IPS DF 19.7 (cell line): ENCODE measurements around the gene MAL.

Experiments
- DNase-seq: peaks from one replicate; pipeline ENCODE4 v3.0.0-alpha.2; 2013; ENCODE audit warnings: low read depth, low spot score

Gene MAL

GRCh38 chr2:95061601-95062183, 36.2 kb downstream of the MAL start:
- DNase-seq = no peak

- DNase-seq = no peak
These were observed 37.0 kb downstream of the MAL start for GRCh38 chr2:95062242-95063085.

GRCh38 chr2:95063086-95063958, 37.8 kb downstream of the MAL start:
- no peak for DNase-seq

- DNase-seq = no peak
These were observed 42.7 kb downstream of the MAL start for GRCh38 chr2:95068256-95068655.

GRCh38 chr2:95069465-95069864, 44.0 kb downstream of the MAL start:
- DNase-seq = no peak

- DNase-seq = no peak
These were observed 46.3 kb downstream of the MAL start for GRCh38 chr2:95071856-95072255.

- no peak for DNase-seq
These were observed 46.9 kb downstream of the MAL start for GRCh38 chr2:95072424-95072823.

- no peak for DNase-seq
These were observed 48.6 kb downstream of the MAL start for GRCh38 chr2:95073856-95074662.

- DNase-seq = no peak
These were observed 49.3 kb downstream of the MAL start for GRCh38 chr2:95074663-95075439.

- no peak for DNase-seq
These were observed 50.1 kb downstream of the MAL start for GRCh38 chr2:95075440-95076132.

GRCh38 chr2:95076705-95077529, 51.4 kb downstream of the MAL start:
- DNase-seq = no peak

- DNase-seq = no peak
These were observed 52.0 kb downstream of the MAL start for GRCh38 chr2:95077530-95077825.

GRCh38 chr2:95077861-95078603, 52.5 kb downstream of the MAL start:
- DNase-seq = no peak

GRCh38 chr2:95079199-95079683, 53.7 kb downstream of the MAL start:
- DNase-seq = no peak

GRCh38 chr2:95082477-95082876, 57.0 kb downstream of the MAL start:
- no peak for DNase-seq

- no peak for DNase-seq
These were observed 60.5 kb downstream of the MAL start for GRCh38 chr2:95086017-95086416.

GRCh38 chr2:95087379-95087778, 61.9 kb downstream of the MAL start:
- DNase-seq = no peak

GRCh38 chr2:95091885-95092555, 66.5 kb downstream of the MAL start:
- no peak for DNase-seq
